Measurements from ENCODE around the gene ANK2. TPM values are rescaled to one million over a fixed set of nuclear protein-coding genes. Genes with fewer than 3 reads are reported as not detected.
A peak's percentile ranks its signal among the peaks of the same experiment; 100 is the strongest.

The ANK2 gene
- total and polyA plus RNA-seq, 12 donors, result 21.9 to 373 (median 298) TPM

DNA sequence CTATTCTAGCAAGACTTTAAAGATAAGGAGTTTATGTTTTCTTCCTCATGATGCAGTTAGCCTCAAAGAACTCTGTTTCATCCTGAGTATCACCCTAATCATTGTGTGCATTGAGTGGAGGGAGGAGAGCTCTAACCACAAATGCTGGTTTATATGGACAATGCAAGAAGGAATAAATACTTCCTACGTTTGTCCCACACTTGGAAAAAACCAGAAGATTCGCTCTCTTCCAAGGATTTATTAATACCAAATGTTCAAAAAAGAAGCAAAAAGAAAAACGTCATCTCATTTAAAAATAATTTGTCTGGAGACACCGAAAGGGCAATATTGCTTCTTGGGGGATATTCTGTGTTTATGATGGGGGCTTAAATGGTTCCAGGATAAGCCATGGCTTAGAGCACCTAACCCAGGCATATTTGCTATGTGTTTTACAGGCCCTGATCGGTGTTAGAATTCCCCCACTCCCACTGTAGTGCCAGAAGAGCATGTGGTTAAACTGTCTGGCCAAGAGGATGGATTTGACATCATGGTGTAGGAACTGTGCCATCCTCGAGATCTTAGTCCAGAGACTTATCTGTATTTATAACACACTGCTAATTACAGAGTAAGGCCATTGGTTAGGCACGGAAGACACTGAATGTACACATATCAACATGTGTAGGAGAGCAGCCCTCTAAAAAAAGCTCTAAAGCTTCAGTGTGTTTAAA, 227.2 kb downstream of the ANK2 start:
- H3K4me1 ChIP-seq, result peaks cover 0 to 25% (median 6%) of the 10 kb centered on the region in 9 donors
- H3K36me3 ChIP-seq, result peaks cover 0 to 10% (median 0%) of the 10 kb centered on the region in 9 donors
- intact Hi-C loops (cut with DNase I), result loop anchor here in 2 of 10 donors (5.0 to 10.0 kb wide), 2 partner anchors 51 to 172 kb away; no protein-coding TSS in a partner anchor
- ATAC-seq, result peak; percentile 53 to 80 (median 70)
- H3K27me3 ChIP-seq, result no peaks in the 10 kb centered on the region
- H3K27ac ChIP-seq, result peak overlapping the region in 6 of 10 donors; percentile 18 to 62 (median 34)
- no peak overlapping the region for H3K4me3 ChIP-seq
- WGBS, 2 donors, result 61 to 65% methylated on average over 7 of the region's 7 CpGs
- peak in 1 of 2 donors; percentile 23 for DNase-seq
- no peaks in the 10 kb centered on the region for H3K9me3 ChIP-seq
- TF ChIP-seq, protein P1, sequence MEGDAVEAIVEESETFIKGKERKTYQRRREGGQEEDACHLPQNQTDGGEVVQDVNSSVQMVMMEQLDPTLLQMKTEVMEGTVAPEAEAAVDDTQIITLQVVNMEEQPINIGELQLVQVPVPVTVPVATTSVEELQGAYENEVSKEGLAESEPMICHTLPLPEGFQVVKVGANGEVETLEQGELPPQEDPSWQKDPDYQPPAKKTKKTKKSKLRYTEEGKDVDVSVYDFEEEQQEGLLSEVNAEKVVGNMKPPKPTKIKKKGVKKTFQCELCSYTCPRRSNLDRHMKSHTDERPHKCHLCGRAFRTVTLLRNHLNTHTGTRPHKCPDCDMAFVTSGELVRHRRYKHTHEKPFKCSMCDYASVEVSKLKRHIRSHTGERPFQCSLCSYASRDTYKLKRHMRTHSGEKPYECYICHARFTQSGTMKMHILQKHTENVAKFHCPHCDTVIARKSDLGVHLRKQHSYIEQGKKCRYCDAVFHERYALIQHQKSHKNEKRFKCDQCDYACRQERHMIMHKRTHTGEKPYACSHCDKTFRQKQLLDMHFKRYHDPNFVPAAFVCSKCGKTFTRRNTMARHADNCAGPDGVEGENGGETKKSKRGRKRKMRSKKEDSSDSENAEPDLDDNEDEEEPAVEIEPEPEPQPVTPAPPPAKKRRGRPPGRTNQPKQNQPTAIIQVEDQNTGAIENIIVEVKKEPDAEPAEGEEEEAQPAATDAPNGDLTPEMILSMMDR (IDR thresholded peaks at IDR 0.05), result no peak

- intact Hi-C loops (cut with DNase I), result loop anchor here in 2 of 10 donors (5.0 to 10.0 kb wide), 2 partner anchors 49 to 174 kb away; no protein-coding TSS in a partner anchor
- H3K9me3 ChIP-seq, result no peaks in the 10 kb centered on the region
- H3K4me1 ChIP-seq, result peaks cover 0 to 24% (median 6%) of the 10 kb centered on the region in 9 donors
- H3K27me3 ChIP-seq, result no peaks in the 10 kb centered on the region
- H3K4me3 ChIP-seq, result no peak overlapping the region
- peaks cover 0 to 19% (median 0%) of the 10 kb centered on the region in 9 donors for H3K36me3 ChIP-seq
- peak; percentile 34 to 81 for DNase-seq
- WGBS, 2 donors, result 32 to 33% methylated on average over 8 of the region's 8 CpGs
- no peak overlapping the region for H3K27ac ChIP-seq
- peak; percentile 80 to 91 (median 86) for ATAC-seq
- TF ChIP-seq, protein P1 (IDR thresholded peaks at IDR 0.05), result peak; percentile 56 to 90 (median 84)
These were observed 229.0 kb downstream of the ANK2 start for GRCh38 chr4:113278324-113278934.

DNA sequence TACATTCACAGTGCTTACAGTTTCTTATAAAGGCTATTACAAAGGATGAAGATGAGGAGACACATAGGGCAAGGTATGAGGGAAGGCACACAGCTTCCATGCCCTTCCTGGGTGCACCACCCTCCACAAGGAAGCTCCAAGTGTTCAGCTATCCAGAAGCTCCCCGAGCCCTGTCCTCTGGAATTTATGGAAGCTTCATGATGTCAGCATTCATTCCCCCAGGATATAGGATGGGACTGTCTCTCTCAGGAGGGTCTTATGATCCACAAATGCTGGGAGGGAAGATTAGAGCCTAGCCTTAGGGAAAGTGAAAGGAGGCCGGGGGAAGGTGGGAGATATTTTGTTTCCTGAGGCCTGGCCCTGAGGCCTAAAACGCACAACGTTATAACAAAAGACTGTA, 236.0 kb downstream of the ANK2 start:
- TF ChIP-seq, protein P1 (IDR thresholded peaks at IDR 0.05), result no peak
- DNase-seq (no peak), ATAC-seq (no peak)
- H3K4me1 ChIP-seq, result peaks cover 0 to 13% (median 0%) of the 10 kb centered on the region in 9 donors
- no peak overlapping the region for H3K4me3 ChIP-seq
- 77 to 84% methylated on average over 4 of the region's 4 CpGs for WGBS, 2 donors
- H3K27ac ChIP-seq, result no peak overlapping the region
- no peaks in the 10 kb centered on the region for H3K27me3 ChIP-seq
- H3K9me3 ChIP-seq, result no peaks in the 10 kb centered on the region
- intact Hi-C loops (cut with DNase I), result no loop called here
- H3K36me3 ChIP-seq, result peaks cover 0 to 34% (median 0%) of the 10 kb centered on the region in 9 donors

GRCh38 chr4:113288257-113288656, 238.8 kb downstream of the ANK2 start:
- no peaks in the 10 kb centered on the region for H3K9me3 ChIP-seq
- no peak overlapping the region for H3K27ac ChIP-seq
- ATAC-seq (no peak), DNase-seq (no peak)
- TF ChIP-seq, protein P1 (IDR thresholded peaks at IDR 0.05), result no peak
- peaks cover 0 to 34% (median 12%) of the 10 kb centered on the region in 9 donors for H3K4me1 ChIP-seq
- 89 to 92% methylated on average over 2 of the region's 2 CpGs for WGBS, 2 donors
- H3K36me3 ChIP-seq, result peaks cover 0 to 23% (median 0%) of the 10 kb centered on the region in 9 donors
- intact Hi-C loops (cut with DNase I), result no loop called here
- H3K4me3 ChIP-seq, result no peak overlapping the region
- no peaks in the 10 kb centered on the region for H3K27me3 ChIP-seq

All from heart right ventricle (tissue), 16 donors.